HepG2 (cell line): ENCODE results near the gene MACROD2.

Experiments
- CCAR2 ChIP-seq: fragments of 200-400 bp; formaldehyde crosslinking; optimal IDR thresholded peaks from 2 replicates; pipeline ENCODE3; 2018; ENCODE audit warnings: low read depth, mild to moderate bottlenecking, low read length, moderate library complexity
- EP300 ChIP-seq, 3 experiments: sonication (generic) in 1 of 3; formaldehyde crosslinking in 1 of 3; IDR thresholded peaks; 2 replicates each; pipeline versions ENCODE4 v1.5.1 to v1.6.1; 2011 to 2020; ENCODE audit warnings: low read depth in 2 of 3, low read length in 2 of 3, borderline replicate concordance in 1 of 3, improper control_type of control experiment in 1 of 3, mild to moderate bottlenecking in 1 of 3, missing genetic modification reagents in 1 of 3, moderate library complexity in 1 of 3
- MTA3 ChIP-seq: sonication (generic); formaldehyde crosslinking; IDR thresholded peaks from 2 replicates; pipeline ENCODE4 v1.4.0; 2020; ENCODE audit warnings: missing genetic modification reagents
- ZFAT ChIP-seq: sonication (generic); formaldehyde crosslinking; conservative IDR thresholded peaks from 2 replicates; pipeline ENCODE4 v1.8.1; 2023; ENCODE audit warnings: missing genetic modification reagents, inconsistent platforms
- ZNF274 ChIP-seq: sonication (generic); formaldehyde crosslinking; IDR thresholded peaks from 2 replicates; pipeline ENCODE4 v1.5.1; 2020; ENCODE audit warnings: mild to moderate bottlenecking, missing genetic modification reagents
- ZNF558 ChIP-seq: sonication (generic); formaldehyde crosslinking; IDR thresholded peaks from 2 replicates; pipeline ENCODE4 v1.9.0; 2022; ENCODE audit warnings: mild to moderate bottlenecking, missing genetic modification reagents, borderline replicate concordance
- ZNF562 ChIP-seq: sonication (generic); formaldehyde crosslinking; IDR thresholded peaks from 2 replicates; pipeline ENCODE4 v1.8.0; 2022; ENCODE audit warnings: missing genetic modification reagents, borderline replicate concordance
- TF ChIP-seq, protein P1 (sequence below): sonication (generic); formaldehyde crosslinking; IDR thresholded peaks from 2 replicates; pipeline ENCODE4 v1.4.0; 2020; ENCODE audit warnings: missing genetic modification reagents
- TF ChIP-seq, protein P2 (sequence below): IDR thresholded peaks from 2 replicates; pipeline ENCODE4 v1.6.1; 2016
- TF ChIP-seq, protein P3 (sequence below): sonication (generic); formaldehyde crosslinking; conservative IDR thresholded peaks from 2 replicates; pipeline ENCODE4 v1.4.0; 2020; ENCODE audit warnings: missing genetic modification reagents

DNA sequence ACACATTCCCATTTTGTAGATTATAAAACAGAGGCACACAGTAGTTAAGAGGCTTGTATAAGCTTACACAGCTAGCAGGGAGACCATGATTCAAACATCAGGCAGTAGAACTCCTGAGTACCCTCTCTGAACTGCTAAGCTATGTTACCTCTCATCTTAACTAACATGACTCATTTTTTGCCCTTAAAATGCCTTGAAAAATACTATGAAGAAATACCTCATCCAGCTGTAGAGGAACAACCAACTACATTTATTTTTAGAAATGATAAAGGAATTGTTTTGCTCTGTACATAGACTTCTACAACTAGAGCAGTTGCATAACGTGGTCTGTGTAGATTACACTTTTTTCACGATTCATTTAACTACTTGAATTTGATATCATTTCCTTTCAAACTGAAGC lies 240.0 kb downstream of the MACROD2 start:
- TF ChIP-seq ZNF562 (CRISPR knock-in tag) = no peak
- TF ChIP-seq, protein P1, sequence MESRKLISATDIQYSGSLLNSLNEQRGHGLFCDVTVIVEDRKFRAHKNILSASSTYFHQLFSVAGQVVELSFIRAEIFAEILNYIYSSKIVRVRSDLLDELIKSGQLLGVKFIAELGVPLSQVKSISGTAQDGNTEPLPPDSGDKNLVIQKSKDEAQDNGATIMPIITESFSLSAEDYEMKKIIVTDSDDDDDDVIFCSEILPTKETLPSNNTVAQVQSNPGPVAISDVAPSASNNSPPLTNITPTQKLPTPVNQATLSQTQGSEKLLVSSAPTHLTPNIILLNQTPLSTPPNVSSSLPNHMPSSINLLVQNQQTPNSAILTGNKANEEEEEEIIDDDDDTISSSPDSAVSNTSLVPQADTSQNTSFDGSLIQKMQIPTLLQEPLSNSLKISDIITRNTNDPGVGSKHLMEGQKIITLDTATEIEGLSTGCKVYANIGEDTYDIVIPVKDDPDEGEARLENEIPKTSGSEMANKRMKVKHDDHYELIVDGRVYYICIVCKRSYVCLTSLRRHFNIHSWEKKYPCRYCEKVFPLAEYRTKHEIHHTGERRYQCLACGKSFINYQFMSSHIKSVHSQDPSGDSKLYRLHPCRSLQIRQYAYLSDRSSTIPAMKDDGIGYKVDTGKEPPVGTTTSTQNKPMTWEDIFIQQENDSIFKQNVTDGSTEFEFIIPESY (CRISPR knock-in tag) = no peak
- TF ChIP-seq ZFAT = no peak
- TF ChIP-seq, protein P2, sequence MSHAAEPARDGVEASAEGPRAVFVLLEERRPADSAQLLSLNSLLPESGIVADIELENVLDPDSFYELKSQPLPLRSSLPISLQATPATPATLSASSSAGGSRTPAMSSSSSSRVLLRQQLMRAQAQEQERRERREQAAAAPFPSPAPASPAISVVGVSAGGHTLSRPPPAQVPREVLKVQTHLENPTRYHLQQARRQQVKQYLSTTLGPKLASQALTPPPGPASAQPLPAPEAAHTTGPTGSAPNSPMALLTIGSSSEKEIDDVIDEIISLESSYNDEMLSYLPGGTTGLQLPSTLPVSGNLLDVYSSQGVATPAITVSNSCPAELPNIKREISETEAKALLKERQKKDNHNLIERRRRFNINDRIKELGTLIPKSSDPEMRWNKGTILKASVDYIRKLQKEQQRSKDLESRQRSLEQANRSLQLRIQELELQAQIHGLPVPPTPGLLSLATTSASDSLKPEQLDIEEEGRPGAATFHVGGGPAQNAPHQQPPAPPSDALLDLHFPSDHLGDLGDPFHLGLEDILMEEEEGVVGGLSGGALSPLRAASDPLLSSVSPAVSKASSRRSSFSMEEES (CRISPR knock-in tag) = no peak
- TF ChIP-seq ZNF274 (CRISPR knock-in tag) = no peak
- TF ChIP-seq ZNF558 = no peak
- no peak for TF ChIP-seq EP300 (IDR thresholded peaks at IDR 0.05; ENCODE audit: low read depth in 2 of 2, low read length in 2 of 2)
- no peak for TF ChIP-seq EP300 (CRISPR knock-in tag; IDR thresholded peaks at IDR 0.05; ENCODE audit: borderline replicate concordance)
- TF ChIP-seq MTA3 (CRISPR knock-in tag) = no peak
- no peak for TF ChIP-seq CCAR2
- TF ChIP-seq, protein P3, sequence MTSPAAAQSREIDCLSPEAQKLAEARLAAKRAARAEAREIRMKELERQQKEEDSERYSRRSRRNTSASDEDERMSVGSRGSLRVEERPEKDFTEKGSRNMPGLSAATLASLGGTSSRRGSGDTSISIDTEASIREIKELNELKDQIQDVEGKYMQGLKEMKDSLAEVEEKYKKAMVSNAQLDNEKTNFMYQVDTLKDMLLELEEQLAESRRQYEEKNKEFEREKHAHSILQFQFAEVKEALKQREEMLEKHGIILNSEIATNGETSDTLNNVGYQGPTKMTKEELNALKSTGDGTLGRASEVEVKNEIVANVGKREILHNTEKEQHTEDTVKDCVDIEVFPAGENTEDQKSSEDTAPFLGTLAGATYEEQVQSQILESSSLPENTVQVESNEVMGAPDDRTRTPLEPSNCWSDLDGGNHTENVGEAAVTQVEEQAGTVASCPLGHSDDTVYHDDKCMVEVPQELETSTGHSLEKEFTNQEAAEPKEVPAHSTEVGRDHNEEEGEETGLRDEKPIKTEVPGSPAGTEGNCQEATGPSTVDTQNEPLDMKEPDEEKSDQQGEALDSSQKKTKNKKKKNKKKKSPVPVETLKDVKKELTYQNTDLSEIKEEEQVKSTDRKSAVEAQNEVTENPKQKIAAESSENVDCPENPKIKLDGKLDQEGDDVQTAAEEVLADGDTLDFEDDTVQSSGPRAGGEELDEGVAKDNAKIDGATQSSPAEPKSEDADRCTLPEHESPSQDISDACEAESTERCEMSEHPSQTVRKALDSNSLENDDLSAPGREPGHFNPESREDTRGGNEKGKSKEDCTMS = no peak
